Activated CD4-positive, alpha-beta T cell treated with anti-CD3 and anti-CD28 coated beads for 4 hours (primary cell): ENCODE measurements around the gene HBE1.
"Not testable (repeated sequence)": the region's sequence is repeated elsewhere in the genome, so short reads cannot be mapped to it uniquely, and the experiment has no call there.

ENCODE experiments used
- DNase-seq, 2 donors: peaks; one replicate each; pipeline ENCODE4 v3.0.0-alpha.2; 2020

The HBE1 gene

DNA sequence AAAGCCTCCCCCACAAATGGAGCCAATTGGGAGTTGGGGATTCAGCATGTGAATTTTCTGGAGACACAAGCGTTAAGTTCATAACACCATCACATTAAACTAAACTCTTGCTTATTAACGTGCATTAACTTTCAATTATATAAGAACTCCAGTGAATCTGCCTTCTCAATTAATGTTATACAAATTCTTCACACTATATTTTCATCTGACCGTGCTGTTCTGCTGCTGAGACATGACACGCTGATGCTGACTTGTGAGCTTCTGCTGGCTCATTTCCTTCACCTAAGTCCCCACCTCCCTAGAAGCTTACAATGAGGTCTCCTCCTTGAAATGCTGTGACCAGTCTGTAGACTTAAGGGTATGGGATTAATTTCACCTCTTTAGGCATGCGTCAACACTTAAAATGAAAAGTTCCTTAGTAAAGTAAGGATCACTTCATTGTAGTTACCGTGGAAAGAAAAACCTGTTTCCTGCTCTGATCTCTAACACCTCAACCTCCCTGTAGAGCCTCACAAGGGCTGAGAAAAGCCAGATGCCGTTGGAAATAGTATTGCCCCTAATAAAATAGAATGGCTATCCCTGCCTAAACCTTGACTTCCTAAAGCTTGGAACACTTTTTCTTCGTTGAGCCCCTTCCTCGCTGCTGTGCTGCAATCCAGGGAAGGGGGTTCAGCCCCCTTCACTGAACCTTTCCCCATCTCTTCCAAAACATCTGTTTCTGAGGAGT is 17.4 kb downstream of the HBE1 start:
- no peak for DNase-seq

DNA sequence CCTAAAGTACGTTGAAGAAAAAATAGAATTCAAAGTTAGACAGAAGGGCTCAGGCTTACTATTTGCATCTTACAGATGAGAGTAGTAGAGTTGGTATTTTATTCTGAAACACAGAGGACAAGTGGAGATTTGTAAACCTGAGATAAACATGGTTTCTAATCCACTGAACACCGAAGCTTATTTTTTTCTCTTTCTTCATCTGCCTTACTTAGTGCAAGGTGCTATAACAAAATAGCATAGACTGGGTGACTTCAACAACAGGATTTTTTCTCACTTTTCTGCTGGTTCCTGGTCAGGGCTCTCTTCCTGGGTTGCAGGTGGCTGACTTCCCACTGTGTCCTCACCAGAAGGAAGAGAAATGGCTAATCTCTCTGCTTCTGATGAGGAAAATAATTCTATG is 18.0 kb downstream of the HBE1 start:
- no peak for DNase-seq

DNA sequence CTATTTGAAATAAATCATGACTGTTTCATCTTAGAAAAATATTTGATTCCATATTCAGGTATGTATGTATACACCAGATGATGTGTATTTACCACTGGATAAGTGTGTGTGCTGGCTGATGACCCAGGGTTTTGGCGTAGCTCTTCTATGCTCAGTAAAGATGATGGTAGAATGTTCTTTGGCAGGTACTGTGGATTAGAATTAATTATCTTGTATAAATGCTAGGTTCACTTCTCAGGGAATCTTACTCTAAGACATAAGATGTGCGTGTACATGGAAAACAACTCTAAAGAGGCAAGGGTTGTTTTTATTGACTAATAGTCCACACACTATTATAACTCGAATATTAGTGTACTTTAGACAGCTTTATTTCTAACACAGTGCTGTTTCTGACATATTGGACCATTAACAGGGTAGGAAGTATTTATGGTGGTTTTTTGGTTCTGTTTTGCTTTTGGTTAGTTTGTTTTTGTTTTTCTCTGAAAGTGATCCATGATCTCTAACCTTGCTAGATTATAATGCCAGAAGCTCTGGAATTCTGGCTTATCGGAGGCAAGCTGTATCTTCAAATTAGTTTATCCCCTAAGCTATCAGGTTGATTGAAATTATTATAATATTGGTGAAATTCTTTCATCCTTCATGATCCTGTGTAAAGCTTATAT is 19.1 kb downstream of the HBE1 start:
- no peak for DNase-seq

DNA sequence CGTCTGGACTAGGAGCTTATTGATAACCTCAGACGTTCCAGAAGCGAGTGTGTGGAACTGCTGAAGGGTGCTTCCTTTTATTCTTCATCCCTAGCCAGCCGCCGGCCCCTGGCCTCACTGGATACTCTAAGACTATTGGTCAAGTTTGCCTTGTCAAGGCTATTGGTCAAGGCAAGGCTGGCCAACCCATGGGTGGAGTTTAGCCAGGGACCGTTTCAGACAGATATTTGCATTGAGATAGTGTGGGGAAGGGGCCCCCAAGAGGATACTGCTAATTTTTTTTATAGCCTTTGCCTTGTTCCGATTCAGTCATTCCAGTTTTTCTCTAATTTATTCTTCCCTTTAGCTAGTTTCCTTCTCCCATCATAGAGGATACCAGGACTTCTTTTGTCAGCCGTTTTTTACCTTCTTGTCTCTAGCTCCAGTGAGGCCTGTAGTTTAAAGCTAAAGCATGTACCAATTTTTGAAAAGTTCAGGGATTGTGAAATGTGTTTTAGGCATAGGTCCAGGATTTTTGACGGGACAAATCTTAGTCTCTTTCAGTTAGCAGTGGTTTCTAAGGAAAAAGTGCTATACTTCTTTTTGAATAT is 19.8 kb downstream of the HBE1 start, which contains the start of gene HBG1:
Gene HBG1 (minus strand): TSS at position 51 of the 590 bp plus-strand sequence. CDS start 53 bp downstream, outside the sequence.
- DNase-seq, result not testable (repeated sequence)

DNA sequence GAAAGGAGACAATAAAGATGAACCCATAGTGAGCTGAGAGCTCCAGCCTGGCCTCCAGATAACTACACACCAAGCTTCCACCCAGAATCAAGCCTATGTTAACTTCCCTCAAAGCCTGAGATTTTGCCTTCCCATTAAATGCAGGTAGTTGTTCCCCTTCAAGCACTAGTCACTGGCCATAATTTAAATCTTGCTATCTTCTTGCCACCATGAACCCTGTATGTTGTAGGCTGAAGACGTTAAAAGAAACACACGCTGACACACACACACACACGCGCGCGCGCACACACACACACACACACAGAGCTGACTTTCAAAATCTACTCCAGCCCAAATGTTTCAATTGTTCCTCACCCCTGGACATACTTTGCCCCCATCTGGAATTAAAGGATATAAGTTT is 21.2 kb downstream of the HBE1 start:
- not testable (repeated sequence) for DNase-seq

DNA sequence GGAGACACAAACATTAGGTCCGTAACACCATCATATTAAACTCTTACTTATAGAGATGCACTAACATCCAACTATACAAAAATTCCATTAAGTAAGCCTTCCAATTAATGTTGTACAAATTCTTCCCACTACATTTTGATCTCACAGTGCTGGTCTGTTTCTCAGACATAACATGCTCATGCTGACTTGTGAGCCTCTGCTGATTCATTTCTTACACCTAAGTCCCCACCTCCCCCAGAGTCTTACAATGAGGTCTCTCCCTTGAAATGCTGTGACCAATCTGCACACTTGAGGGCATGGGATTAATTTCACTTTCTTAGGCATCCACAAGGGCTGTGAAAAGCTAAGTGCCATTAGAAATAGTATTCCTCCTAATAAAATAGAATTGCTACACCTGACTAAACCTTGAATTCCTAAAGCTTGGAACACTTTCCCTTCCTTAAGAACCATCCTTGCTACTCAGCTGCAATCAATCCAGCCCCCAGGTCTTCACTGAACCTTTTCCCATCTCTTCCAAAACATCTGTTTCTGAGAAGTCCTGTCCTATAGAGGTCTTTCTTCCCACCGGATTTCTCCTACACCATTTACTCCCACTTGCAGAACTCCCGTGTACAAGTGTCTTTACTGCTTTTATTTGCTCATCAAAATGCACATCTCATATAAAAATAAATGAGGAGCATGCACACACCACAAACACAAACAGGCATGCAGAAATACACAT is 22.1 kb downstream of the HBE1 start:
- no peak for DNase-seq

DNA sequence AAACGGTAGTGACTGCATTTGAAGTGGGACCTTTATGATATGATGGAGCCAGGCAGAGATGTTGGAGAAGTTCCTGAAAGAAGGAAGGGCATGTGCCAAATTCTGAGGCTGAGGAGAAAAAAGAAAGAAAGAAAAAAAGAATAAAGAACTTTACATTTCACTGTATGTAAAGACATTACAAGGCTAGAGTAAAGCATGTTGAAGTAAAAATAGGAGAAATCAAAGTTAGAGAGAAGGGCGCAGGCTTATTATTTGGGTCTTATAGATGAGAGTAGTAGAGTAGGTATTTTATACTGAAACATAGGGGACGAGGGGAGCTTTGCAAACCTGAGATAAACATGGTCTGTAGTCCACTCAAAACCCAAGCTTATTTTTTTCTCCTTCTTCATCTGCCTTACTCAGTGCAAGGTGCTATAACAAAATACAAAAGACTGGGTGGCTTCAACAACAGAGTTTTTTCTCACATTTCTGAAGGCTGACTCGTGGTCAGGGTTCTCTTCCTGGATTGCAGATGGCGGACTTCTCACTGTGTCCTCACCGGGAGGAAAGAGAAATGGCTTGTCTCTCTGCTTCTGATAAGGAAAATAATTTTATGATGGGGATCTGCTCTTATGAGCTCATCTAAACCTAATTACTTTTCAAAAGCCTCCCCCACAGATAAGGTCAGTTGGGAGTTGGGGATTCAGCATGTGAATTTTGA is 22.8 kb downstream of the HBE1 start:
- no peak for DNase-seq

DNA sequence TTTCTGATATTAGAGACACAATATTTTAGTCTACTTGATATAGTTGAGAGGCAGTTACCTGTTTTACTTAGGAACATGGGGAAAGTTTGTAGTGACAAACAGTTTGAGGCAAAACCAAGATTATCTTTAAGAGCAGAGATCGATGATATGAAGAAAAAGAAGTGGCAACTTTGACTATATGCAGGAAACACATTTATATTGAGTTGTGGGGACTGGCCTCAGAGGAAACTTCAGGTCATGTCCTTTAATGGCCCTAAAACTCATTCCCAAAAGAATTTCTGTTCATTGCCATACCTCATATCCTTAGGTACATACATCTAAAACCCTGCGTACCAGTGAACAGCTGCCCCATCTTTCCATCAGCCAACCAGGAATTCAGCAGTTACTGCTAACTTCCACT is 24.6 kb downstream of the HBE1 start:
- DNase-seq, result no peak

DNA sequence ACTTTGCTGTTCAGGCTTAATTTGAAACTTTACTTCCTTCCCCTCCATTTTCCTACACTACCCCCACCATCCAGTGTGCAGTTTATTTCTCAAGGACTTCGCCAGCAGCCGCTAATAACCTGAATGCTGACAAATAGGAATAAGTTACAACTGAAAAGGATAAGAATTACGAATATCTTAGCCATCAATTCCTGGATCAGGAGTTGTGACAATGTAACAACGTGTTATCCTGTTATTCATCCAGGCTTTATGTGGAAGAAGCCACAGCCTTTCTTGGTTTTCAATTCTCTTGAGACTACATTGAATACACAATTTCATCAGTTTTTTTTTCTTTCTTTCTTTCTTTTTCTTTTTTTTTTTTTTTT is 25.9 kb downstream of the HBE1 start:
- no peak for DNase-seq

DNA sequence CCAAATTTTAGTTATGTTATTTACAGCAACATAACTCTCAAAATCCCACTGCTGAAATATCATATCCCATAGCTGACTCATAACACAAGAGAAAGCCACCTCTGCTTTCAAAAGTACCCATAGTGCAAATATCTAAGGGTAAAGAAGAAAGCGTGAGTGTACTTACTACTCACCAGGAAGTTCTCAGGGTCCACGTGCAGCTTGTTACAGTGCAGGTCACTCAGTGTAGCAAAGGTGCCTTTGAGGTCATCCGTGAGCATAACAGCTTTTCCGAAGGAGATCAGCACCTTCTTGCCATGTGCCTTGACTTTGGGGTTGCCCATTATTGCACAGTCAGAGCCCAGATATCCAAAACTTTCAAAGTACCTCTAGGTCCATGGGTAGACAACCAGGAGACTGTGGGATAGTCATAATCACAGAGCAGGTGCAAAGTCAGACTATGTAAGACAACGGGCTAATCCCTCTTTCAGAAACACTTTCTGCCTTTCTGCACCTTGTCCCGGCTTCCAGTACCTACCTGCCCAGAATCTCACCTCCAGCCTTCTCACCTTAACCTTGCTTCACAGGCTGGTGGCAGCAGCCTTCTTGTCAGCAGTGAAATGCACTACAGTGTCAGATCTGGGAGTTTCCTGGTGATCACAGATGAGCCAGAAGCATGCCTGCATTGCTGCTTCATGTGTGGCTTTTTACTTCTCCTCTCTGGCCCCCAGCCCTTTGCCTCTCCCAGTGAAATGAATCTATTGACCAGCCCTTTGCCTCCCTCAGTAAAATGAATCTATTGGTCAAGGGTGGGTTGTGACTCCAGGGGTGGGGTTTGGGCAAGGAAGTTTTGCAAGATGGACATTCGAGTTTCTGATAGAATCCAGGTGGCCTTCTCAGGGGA is 26.6 kb downstream of the HBE1 start:
- no peak for DNase-seq

DNA sequence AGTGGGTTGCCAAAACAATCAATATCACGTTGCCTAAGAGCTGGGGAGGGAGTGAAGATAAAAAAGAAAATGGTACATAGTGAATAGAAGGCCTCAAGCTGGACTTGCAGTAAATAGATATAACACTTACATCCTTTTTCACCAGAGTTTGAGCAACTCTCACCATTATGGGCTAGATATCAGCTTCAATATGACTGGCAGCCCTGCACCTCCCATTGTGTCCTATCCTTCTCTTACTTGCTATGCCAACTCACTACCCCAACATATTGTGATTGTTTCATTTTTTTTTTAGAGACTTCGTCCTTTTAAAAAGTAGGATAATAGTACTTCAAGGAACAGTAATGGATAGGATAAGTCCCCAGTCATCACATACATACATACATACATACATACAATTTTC is 27.5 kb downstream of the HBE1 start:
- DNase-seq, result no peak

DNA sequence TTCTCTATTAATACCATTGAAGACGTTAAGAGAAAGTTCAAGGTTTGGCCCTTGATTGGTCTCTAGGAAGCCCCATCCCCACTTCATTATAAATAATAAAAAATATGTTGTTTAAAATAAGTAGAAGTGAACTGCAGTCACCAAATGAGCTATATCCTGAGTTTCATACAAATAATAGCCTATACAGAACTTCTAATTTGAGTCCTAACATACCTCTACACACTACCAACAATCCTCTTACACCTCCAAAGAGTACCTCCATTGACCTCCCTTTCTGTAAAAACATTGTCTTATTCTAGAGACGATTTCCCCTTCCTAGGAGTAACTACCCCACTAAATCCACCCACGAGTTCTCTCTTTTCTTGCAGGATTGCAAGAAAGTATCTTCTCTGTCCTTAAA is 28.3 kb downstream of the HBE1 start:
- no peak for DNase-seq

DNA sequence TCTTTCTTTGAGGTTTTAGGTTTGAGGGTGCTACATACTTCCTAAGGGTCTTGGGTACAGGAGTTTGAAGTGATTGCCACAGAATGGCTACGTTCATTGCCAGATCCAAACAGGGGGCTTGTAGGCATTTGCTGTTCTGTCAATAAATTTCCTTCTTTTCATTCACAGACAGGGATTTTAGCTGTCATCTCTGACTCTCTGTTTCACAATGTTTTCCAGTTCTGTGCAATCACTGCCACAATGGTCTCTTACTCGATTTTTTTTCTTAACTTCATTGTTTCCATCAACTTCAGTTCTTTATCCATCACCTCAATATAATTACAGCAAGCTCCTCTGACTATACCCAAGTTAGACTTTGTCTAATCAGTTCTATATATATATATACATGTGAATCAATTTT is 29.3 kb downstream of the HBE1 start:
- no peak for DNase-seq

DNA sequence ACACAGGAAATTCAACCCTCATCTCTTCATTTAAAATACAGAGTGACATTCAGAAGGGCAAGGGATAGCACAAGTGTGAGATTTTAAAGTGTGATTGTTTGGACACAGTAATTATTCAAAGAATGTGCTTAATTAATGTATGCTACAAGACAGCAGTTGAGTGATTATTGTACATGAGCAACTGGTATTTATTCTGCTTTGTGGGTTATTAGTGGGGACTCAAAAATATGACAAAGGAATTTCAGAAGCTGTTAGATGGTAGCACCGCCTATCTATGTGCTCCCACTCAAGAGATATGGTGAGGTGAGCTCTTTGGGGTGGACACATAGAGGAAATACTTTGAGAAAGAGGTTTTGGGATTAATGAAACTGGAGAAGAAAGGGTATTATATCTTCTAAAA is 29.7 kb downstream of the HBE1 start:
- no peak for DNase-seq

DNA sequence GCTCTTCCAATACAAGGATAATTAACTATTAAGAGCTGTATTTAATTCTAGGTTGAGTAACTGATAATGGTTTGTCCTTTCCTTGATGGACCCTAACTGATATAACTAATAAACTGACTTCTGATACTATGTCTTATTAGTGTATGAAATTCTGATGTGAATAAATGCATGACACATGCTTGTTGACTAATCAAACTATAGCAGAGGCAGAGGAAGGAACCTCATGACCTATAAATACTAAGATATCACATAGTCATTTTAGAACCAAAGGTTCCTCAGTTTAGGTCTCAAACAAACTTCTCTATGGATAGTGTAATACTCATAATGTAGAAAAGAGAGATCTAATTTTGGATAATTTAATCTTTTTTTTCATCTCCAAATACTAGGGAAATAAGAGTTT is 30.7 kb downstream of the HBE1 start:
- DNase-seq, result no peak

DNA sequence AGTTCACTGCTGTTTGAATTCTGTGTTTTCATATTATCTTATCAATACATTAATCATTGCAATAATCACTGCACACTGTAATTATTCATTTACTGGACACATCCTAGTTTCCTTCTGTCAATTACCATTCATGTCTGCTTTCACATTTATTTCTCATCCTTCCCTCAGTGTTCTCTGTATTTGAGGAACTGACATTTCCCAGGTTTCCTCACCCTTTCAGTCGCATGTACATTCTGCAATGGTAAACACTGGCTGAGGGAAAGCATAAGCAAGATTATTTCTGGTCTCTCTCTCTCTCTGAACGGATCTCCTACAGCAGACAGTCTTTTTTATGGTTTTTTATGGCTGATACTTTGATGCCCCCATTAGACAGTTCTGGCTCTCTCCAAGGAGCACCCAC is 31.3 kb downstream of the HBE1 start:
- no peak for DNase-seq

DNA sequence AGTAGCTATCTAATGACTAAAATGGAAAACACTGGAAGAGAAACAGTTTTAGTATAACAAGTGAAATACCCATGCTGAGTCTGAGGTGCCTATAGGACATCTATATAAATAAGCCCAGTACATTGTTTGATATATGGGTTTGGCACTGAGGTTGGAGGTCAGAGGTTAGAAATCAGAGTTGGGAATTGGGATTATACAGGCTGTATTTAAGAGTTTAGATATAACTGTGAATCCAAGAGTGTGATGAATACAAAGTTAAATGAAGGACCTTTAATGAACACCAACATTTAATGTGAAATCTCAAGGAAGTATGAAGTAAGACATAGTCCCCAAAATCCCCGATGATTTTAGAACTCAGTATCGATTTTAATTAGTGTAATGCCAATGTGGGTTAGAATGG is 32.3 kb downstream of the HBE1 start:
- no peak for DNase-seq

DNA sequence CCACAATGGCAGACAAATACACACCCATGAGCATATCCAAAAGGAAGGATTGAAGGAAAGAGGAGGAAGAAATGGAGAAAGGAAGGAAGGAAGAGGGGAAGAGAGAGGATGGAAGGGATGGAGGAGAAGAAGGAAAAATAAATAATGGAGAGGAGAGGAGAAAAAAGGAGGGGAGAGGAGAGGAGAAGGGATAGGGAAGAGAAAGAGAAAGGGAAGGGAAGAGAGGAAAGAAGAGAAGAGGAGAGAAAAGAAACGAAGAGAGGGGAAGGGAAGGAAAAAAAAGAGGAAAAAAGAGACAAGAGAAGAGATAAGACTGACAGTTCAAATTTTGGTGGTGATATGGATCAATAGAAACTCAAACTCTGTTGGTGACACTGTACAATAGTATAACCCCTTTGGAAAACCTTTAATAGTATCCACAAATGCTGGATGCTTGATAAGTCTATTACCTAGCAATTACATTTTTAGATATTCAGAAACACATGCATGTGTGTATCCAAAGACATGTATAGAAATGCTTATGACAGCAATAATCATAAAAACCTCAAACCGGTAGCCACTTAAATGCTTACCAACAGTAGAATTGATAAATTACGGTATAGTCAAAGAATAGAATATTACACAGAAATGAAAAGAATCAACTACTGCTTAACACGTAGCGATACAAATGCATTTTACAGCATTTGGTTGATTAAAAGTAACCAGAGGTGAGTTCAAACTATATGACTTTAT is 34.2 kb downstream of the HBE1 start:
- no peak for DNase-seq

DNA sequence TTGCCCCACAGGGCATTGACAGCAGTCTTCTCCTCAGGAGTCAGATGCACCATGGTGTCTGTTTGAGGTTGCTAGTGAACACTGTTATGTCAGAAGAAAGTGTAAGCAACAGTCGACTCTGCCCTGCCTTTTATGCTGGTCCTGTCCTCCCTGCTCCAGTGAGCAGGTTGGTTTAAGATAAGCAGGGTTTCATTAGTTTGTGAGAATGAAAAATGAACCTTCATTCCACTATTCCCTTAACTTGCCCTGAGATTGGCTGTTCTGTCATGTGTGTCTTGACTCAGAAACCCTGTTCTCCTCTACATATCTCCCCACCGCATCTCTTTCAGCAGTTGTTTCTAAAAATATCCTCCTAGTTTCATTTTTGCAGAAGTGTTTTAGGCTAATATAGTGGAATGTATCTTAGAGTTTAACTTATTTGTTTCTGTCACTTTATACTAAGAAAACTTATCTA is 35.3 kb downstream of the HBE1 start, which contains the start of gene HBD:
Gene HBD (minus strand): TSS at position 103 of the 454 bp plus-strand sequence. CDS start 50 bp downstream, at position 53.
- DNase-seq, result no peak

DNA sequence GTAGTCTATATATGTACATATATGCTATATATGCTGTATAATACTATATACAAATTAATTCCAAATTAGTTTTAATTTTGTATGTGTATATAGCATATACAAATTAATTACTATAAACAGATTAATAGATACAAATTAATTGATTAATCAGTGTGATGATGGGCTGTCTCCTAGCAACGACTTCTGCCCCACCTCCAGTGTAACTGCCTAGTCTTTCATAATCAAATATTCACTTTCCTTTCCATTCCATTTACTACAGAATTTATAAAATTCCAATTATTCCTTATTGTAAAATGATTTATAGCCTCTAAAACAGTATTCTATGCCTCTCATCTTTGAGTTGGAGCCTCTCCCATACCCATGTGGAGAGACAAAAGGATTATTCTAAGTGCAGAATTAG is 36.4 kb downstream of the HBE1 start:
- no peak for DNase-seq

DNA sequence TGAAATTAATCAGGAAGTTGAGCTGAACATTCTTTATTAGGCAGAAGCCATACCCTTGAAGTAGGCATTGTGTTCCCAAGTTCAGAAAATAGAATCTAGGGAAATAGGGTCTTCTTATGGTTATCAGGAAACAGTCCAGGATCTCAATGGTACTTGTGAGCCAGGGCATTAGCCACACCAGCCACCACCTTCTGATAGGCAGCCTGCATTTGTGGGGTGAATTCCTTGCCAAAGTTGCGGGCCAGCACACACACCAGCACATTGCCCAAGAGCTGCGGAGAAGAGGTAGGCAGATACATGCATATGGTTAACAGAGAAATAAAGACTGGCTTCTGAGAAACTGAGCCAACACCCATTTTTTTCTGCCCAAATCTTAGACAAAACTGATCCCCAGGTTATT is 36.9 kb downstream of the HBE1 start:
- no peak for DNase-seq
